C4-2B (cell line): ENCODE measurements around the gene EPHA6.

Experiments
- CTCF ChIP-seq: fragments of 450-650 bp; conservative IDR thresholded peaks from 2 replicates; pipeline ENCODE4 v1.5.1; 2017; ENCODE audit warnings: mild to moderate bottlenecking
- ZFX ChIP-seq: fragments of 450-650 bp; IDR thresholded peaks from 2 replicates; pipeline ENCODE4 v1.6.1; 2017

- TF ChIP-seq CTCF (no peak), ZFX (no peak)
Observed at GRCh38 chr3:97515076-97515475, 700.7 kb downstream of the EPHA6 start.
